ENCODE data around the gene CUL4A. TPM values are rescaled to one million over a fixed set of nuclear protein-coding genes. Genes with fewer than 3 reads are reported as not detected.
A peak's percentile ranks its signal among the peaks of the same experiment; 100 is the strongest.

Gene CUL4A
- total and polyA plus RNA-seq, 8 donors: 48.0 to 98.0 (median 87.5) TPM

GRCh38 chr13:113220141-113220598 lies 10.8 kb downstream of the CUL4A start:
- peak; percentile 48 for ATAC-seq
- DNase-seq: peak in 3 of 4 donors; percentile 19 to 68 (median 52)
- Histone ChIP-seq H3K4me1 (peaks cover 12 to 30% of the 10 kb centered on the region in 2 donors), H3K27me3 (no peaks in the 10 kb centered on the region), H3K27ac (no peak overlapping the region), H3K4me3 (no peak overlapping the region), H3K9me3 (no peaks in the 10 kb centered on the region), H3K36me3 (peaks cover 0 to 63% of the 10 kb centered on the region in 2 donors)
- no peak for TF ChIP-seq CTCF (IDR thresholded peaks at IDR 0.05)
- intact Hi-C loops (cut with DNase I): no loop called here

GRCh38 chr13:113220877-113221276 lies 11.5 kb downstream of the CUL4A start:
- Histone ChIP-seq H3K4me3 (no peak overlapping the region), H3K27ac (no peak overlapping the region), H3K9me3 (no peaks in the 10 kb centered on the region), H3K27me3 (no peaks in the 10 kb centered on the region), H3K4me1 (peaks cover 12 to 27% of the 10 kb centered on the region in 2 donors), H3K36me3 (peaks cover 0 to 70% of the 10 kb centered on the region in 2 donors)
- ATAC-seq (no peak), DNase-seq (peak in 1 of 4 donors; percentile 37)
- intact Hi-C loops (cut with DNase I): no loop called here
- no peak for TF ChIP-seq CTCF (IDR thresholded peaks at IDR 0.05)

GRCh38 chr13:113223070-113223469 lies 13.7 kb downstream of the CUL4A start:
- peaks cover 0 to 92% of the 10 kb centered on the region in 2 donors for H3K36me3 ChIP-seq
- TF ChIP-seq CTCF (IDR thresholded peaks at IDR 0.05): no peak
- no peak for ATAC-seq

GRCh38 chr13:113224486-113224885 lies 15.1 kb downstream of the CUL4A start:
- Histone ChIP-seq H3K27ac (no peak overlapping the region), H3K4me1 (peaks cover 5 to 8% of the 10 kb centered on the region in 2 donors), H3K9me3 (no peaks in the 10 kb centered on the region), H3K4me3 (no peak overlapping the region), H3K36me3 (peaks cover 0 to 99% of the 10 kb centered on the region in 2 donors), H3K27me3 (no peaks in the 10 kb centered on the region)
- intact Hi-C loops (cut with DNase I): no loop called here
- no peak for TF ChIP-seq CTCF (IDR thresholded peaks at IDR 0.05)
- no peak for DNase-seq
- no peak for ATAC-seq

More at GRCh38 chr13:113223070-113223469, 13.7 kb downstream of the CUL4A start:
- intact Hi-C loops (cut with DNase I): no loop called here
- Histone ChIP-seq H3K4me3 (no peak overlapping the region), H3K4me1 (peaks cover 8 to 13% of the 10 kb centered on the region in 2 donors), H3K27ac (no peak overlapping the region), H3K27me3 (no peaks in the 10 kb centered on the region), H3K9me3 (no peaks in the 10 kb centered on the region)
- no peak for DNase-seq

GRCh38 chr13:113225515-113225914 lies 16.1 kb downstream of the CUL4A start:
- Histone ChIP-seq H3K9me3 (no peaks in the 10 kb centered on the region), H3K27me3 (no peaks in the 10 kb centered on the region), H3K4me1 (peaks cover 0 to 7% of the 10 kb centered on the region in 2 donors), H3K36me3 (peaks cover 0 to 100% of the 10 kb centered on the region in 2 donors), H3K4me3 (no peak overlapping the region), H3K27ac (no peak overlapping the region)
- intact Hi-C loops (cut with DNase I): no loop called here
- DNase-seq (peak in 1 of 4 donors; percentile 71), ATAC-seq (no peak)
- no peak for TF ChIP-seq CTCF (IDR thresholded peaks at IDR 0.05)
